ENCODE data around the gene C12orf60. TPM values are rescaled to one million over a fixed set of nuclear protein-coding genes. Genes with fewer than 3 reads are reported as not detected.

The C12orf60 gene
- total and polyA plus RNA-seq, 3 donors from 2014 or later, result 5.3 to 20.6 (median 11.7) TPM

- peak overlapping the region; percentile 1 to 12 for H3K27ac ChIP-seq
- 27 to 41% methylated on average over 3 of the region's 3 CpGs for WGBS, 2 donors
- intact Hi-C loops (cut with DNase I; ENCODE audit: low total_unique reads), result no loop called here
- DNase-seq, result peak; percentile 71
- peaks cover 11% of the 10 kb centered on the region for H3K4me1 ChIP-seq
- TF ChIP-seq CTCF (IDR thresholded peaks at IDR 0.05) (no peak), POLR2A (IDR thresholded peaks at IDR 0.05) (no peak)
- no peaks in the 10 kb centered on the region for H3K36me3 ChIP-seq (ENCODE audit: low read depth, missing control alignments)
- H3K4me3 ChIP-seq, result no peak overlapping the region
- no peaks in the 10 kb centered on the region for H3K9me3 ChIP-seq
- H3K27me3 ChIP-seq, result no peaks in the 10 kb centered on the region
Measured at GRCh38 chr12:14853961-14854360, 50.5 kb downstream of the C12orf60 start.

DNA sequence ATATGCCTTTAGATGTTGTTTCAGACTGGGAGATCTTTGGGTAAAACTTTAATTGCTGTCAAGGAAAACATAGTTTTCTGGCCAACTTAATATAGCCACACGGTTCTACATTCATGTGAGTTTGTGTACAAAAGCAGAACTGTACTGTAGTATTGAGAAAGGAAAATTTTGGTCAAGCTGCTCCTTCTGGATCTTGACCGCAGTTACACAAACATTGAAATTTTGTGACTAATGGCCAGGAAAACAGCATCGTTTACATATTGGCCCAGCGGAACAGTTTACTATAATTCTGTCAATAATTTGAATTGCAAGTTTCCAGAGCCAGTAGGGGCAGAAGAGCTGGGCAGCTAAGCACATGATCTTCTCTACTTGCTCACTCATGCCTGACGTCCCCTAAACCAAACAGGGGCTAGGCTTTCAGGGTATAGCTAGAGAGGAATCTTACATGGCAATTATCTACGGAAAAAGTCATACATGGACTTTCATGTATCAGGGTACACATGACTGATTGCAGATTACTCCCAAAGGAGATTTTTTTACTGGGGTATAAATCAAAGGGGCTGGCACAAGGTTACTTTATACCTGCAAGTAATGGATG lies 51.2 kb downstream of the C12orf60 start:
- no peak overlapping the region for H3K4me3 ChIP-seq

GRCh38 chr12:14858513-14858912 lies 55.0 kb downstream of the C12orf60 start:
- H3K4me1 ChIP-seq, result peaks cover 8% of the 10 kb centered on the region
- WGBS, 2 donors, result 90 to 91% methylated on average over 1 of the region's 1 CpG
- no peaks in the 10 kb centered on the region for H3K36me3 ChIP-seq (ENCODE audit: low read depth, missing control alignments)
- no peaks in the 10 kb centered on the region for H3K27me3 ChIP-seq
- intact Hi-C loops (cut with DNase I; ENCODE audit: low total_unique reads), result no loop called here
- H3K27ac ChIP-seq, result no peak overlapping the region
- no peak for DNase-seq
- no peak overlapping the region for H3K4me3 ChIP-seq
- H3K9me3 ChIP-seq, result no peaks in the 10 kb centered on the region
- TF ChIP-seq POLR2A (IDR thresholded peaks at IDR 0.05), result no peak
- TF ChIP-seq CTCF (IDR thresholded peaks at IDR 0.05), result no peak

More for the DNA sequence above, 51.2 kb downstream of the C12orf60 start:
- TF ChIP-seq POLR2A (IDR thresholded peaks at IDR 0.05), result no peak
- no peak for TF ChIP-seq CTCF (IDR thresholded peaks at IDR 0.05)
- intact Hi-C loops (cut with DNase I; ENCODE audit: low total_unique reads), result no loop called here
- WGBS, 2 donors, result 52 to 58% methylated on average over 6 of the region's 6 CpGs
- Histone ChIP-seq H3K36me3 (ENCODE audit: low read depth, missing control alignments) (no peaks in the 10 kb centered on the region), H3K4me1 (peaks cover 11% of the 10 kb centered on the region), H3K27me3 (no peaks in the 10 kb centered on the region), H3K27ac (no peak overlapping the region), H3K9me3 (no peaks in the 10 kb centered on the region)
- no peak for DNase-seq

DNA sequence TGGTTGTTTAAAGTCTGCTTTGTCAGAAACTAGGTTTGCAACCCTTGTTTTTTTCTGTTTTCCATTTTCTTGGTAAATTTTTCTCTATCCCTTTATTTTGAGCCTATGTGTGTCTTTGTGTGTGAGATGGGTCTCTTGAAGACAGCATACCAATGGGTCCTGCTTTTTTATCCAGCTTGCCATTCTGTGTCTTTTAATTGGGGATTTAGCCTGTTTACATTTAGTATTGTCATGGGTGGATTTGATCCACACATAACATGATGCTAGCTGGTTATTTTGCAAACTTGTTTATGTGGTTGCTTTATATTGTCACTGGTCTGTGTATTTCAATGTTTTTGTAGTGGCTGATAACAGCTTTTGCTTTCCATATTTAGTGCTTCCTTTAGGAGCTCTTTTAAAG lies 57.0 kb downstream of the C12orf60 start:
- Histone ChIP-seq H3K4me3 (no peak overlapping the region), H3K27ac (no peak overlapping the region), H3K36me3 (ENCODE audit: low read depth, missing control alignments) (no peaks in the 10 kb centered on the region), H3K27me3 (no peaks in the 10 kb centered on the region), H3K9me3 (no peaks in the 10 kb centered on the region), H3K4me1 (no peaks in the 10 kb centered on the region)
- TF ChIP-seq CTCF (IDR thresholded peaks at IDR 0.05), result no peak
- TF ChIP-seq POLR2A (IDR thresholded peaks at IDR 0.05), result no peak
- no peak for DNase-seq
- intact Hi-C loops (cut with DNase I; ENCODE audit: low total_unique reads), result no loop called here

- WGBS, 2 donors, result 93 to 100% methylated on average over 1 to 3 of the region's 3 CpGs
- Histone ChIP-seq H3K27me3 (no peaks in the 10 kb centered on the region), H3K4me1 (no peaks in the 10 kb centered on the region), H3K27ac (no peak overlapping the region), H3K4me3 (no peak overlapping the region), H3K9me3 (no peaks in the 10 kb centered on the region), H3K36me3 (ENCODE audit: low read depth, missing control alignments) (no peaks in the 10 kb centered on the region)
- intact Hi-C loops (cut with DNase I; ENCODE audit: low total_unique reads), result no loop called here
- TF ChIP-seq POLR2A (IDR thresholded peaks at IDR 0.05) (no peak), CTCF (IDR thresholded peaks at IDR 0.05) (no peak)
- no peak for DNase-seq
Measured at GRCh38 chr12:14868916-14869506, 65.5 kb downstream of the C12orf60 start.
